GM23338 (cell line): ENCODE data around the gene ATXN7L2.

Source experiments
- CREB1 ChIP-seq: fragments of 250-450 bp; sonication (Bioruptor Pico); IDR thresholded peaks from 2 replicates; pipeline ENCODE4 v1.5.0; 2020; ENCODE audit warnings: low read depth, mild to moderate bottlenecking, moderate library complexity
- EZH2 ChIP-seq: fragments of 200-600 bp; sonication (generic); IDR thresholded peaks from one replicate; pipeline ENCODE4 v1.8.0; 2017; ENCODE audit warnings: antibody characterized with exemption, mild to moderate bottlenecking, low read depth; ENCODE audit not compliant: unreplicated experiment
- EZH2phosphoT487 ChIP-seq: fragments of 200-600 bp; sonication (generic); IDR thresholded peaks from one replicate; pipeline ENCODE4 v1.8.1; 2018; ENCODE audit warnings: antibody characterized with exemption; ENCODE audit not compliant: unreplicated experiment
- JUNB ChIP-seq: IDR thresholded peaks from one replicate; pipeline ENCODE4 v1.6.1; 2016; ENCODE audit warnings: antibody characterized with exemption; ENCODE audit not compliant: unreplicated experiment
- POLR2AphosphoS5 ChIP-seq: IDR thresholded peaks from 2 replicates; pipeline ENCODE4 v1.6.1; 2016; ENCODE audit warnings: antibody characterized with exemption, low read depth
- REST ChIP-seq: IDR thresholded peaks from one replicate; pipeline ENCODE4 v1.6.1; 2018; ENCODE audit warnings: antibody characterized with exemption; ENCODE audit not compliant: unreplicated experiment
- STAT1 ChIP-seq: IDR thresholded peaks from one replicate; pipeline ENCODE4 v1.6.1; 2016; ENCODE audit warnings: antibody characterized with exemption; ENCODE audit not compliant: unreplicated experiment
- ZNF331 ChIP-seq: fragments of 250-450 bp; sonication (Bioruptor Pico); IDR thresholded peaks from 2 replicates; pipeline ENCODE4 v1.5.0; 2020; ENCODE audit warnings: low read depth, mild to moderate bottlenecking, moderate library complexity
- TF ChIP-seq, protein P1 (sequence below), 2 experiments: fragments of 200-600 bp in 1 of 2; sonication (generic) in 1 of 2; conservative IDR thresholded peaks; 2 replicates each; pipeline versions ENCODE4 v1.5.1 to v1.6.1; 2016 to 2017; ENCODE audit warnings: antibody characterized with exemption in 2 of 2, low read depth in 2 of 2, mild to moderate bottlenecking in 2 of 2, moderate library complexity in 1 of 2

DNA sequence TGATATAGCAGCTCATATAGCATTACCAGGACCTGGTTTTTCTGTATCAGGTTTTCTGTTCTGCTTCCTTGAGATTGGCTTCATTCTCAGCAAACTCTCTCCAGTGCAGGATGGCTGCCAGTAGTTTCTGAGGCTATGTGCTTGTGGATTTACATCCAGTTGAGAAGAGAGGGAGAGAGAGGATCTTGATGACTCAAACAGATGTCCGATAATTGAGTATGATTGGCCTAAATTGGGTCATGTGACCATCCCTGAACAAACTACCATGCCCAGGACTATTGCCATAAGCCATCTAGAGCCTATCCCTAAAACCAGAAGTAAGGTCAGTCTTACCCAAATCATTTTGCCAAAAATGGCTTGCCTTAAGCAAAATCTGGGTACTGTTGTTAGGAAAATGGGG, 39.4 kb upstream of the ATXN7L2 start:
- TF ChIP-seq, protein P1, sequence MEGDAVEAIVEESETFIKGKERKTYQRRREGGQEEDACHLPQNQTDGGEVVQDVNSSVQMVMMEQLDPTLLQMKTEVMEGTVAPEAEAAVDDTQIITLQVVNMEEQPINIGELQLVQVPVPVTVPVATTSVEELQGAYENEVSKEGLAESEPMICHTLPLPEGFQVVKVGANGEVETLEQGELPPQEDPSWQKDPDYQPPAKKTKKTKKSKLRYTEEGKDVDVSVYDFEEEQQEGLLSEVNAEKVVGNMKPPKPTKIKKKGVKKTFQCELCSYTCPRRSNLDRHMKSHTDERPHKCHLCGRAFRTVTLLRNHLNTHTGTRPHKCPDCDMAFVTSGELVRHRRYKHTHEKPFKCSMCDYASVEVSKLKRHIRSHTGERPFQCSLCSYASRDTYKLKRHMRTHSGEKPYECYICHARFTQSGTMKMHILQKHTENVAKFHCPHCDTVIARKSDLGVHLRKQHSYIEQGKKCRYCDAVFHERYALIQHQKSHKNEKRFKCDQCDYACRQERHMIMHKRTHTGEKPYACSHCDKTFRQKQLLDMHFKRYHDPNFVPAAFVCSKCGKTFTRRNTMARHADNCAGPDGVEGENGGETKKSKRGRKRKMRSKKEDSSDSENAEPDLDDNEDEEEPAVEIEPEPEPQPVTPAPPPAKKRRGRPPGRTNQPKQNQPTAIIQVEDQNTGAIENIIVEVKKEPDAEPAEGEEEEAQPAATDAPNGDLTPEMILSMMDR (conservative IDR thresholded peaks at IDR 0.05; ENCODE audit: low read depth in 2 of 2): no peak
- no peak for TF ChIP-seq POLR2AphosphoS5
- TF ChIP-seq EZH2: no peak
- TF ChIP-seq CREB1 (CRISPR knock-in tag): no peak
- no peak for TF ChIP-seq EZH2phosphoT487
- no peak for TF ChIP-seq REST
- no peak for TF ChIP-seq JUNB
- TF ChIP-seq STAT1: no peak
- no peak for TF ChIP-seq ZNF331 (CRISPR knock-in tag)
